Endothelial cell of umbilical vein (primary cell): ENCODE results near the gene PGAM2. TPM values are rescaled to one million over a fixed set of nuclear protein-coding genes. Genes with fewer than 3 reads are reported as not detected.

Experiments used
- BruUV-seq: library from RNA; stranded (reverse); fragments of 400-500 nt; replicated peaks from 2 replicates; lab custom pipeline; 2021; lab: Mats Ljungman, UMichigan
- CTCF ChIA-PET: fragments of 300-600, 350-600 bp; sonication (Branson Sonifier 250); formaldehyde crosslinking; loops from one replicate; lab custom pipeline; 2021; ENCODE audit warnings: antibody characterized with exemption, inconsistent platforms; lab: Charles Lee
- POLR2A ChIA-PET: fragments of 300-600, 350-600 bp; sonication (Branson Sonifier 250); formaldehyde crosslinking; loops from one replicate; lab custom pipeline; 2021; ENCODE audit warnings: antibody characterized with exemption, inconsistent platforms; lab: Charles Lee
- DNase-seq: peaks from one replicate; pipeline ENCODE4 v3.0.0-alpha.2; 2011; ENCODE audit warnings: low read depth, low spot score
- FAIRE-seq: peaks from 2 replicates; lab custom pipeline; 2011; peaks lifted over from hg19 to GRCh38; lab: Jason Lieb, UNC
- H2AFZ ChIP-seq: 2 replicates; pipeline ENCODE4 v1.6.0; 2012; ENCODE audit warnings: low read depth, low read length, control low read depth, inconsistent platforms
- H3K27ac ChIP-seq: 2 replicates; pipeline ENCODE4 v1.5.1; 2011; ENCODE audit warnings: low read depth, mild to moderate bottlenecking, control low read depth, low read length, moderate library complexity; ENCODE audit not compliant: insufficient read depth
- H3K27me3 ChIP-seq, 2 experiments: 2 replicates each; pipeline versions ENCODE4 v1.6.0 to v1.6.1; 2011; ENCODE audit warnings: low read length in 2 of 2, mixed read lengths in 1 of 2; ENCODE audit not compliant: control insufficient read depth in 2 of 2, insufficient read depth in 2 of 2
- H3K36me3 ChIP-seq, 2 experiments: 2 replicates in 1 of 2; 3 replicates in 1 of 2; pipeline ENCODE4 v1.5.1; 2011; ENCODE audit warnings: low read length in 2 of 2, mild to moderate bottlenecking in 1 of 2, moderate library complexity in 1 of 2; ENCODE audit not compliant: control insufficient read depth in 2 of 2, insufficient read depth in 2 of 2; ENCODE audit errors: extremely low read depth in 1 of 2
- H3K4me1 ChIP-seq: 3 replicates; pipeline ENCODE4 v1.5.1; 2011; ENCODE audit warnings: mild to moderate bottlenecking, low read length; ENCODE audit not compliant: control insufficient read depth, insufficient read depth; ENCODE audit errors: extremely low read depth
- H3K4me2 ChIP-seq: 2 replicates; pipeline ENCODE4 v1.6.1; 2011; ENCODE audit warnings: low read length, control low read depth, mixed read lengths; ENCODE audit not compliant: insufficient read depth
- H3K4me3 ChIP-seq, 3 experiments: fragments of 200-600 bp in 1 of 3; sonication (generic), shearing (Covaris generic) in 1 of 3; replicated peaks in 1 of 3; 2 replicates each; pipeline ENCODE4 v1.5.1; 2011 to 2016; ENCODE audit warnings: control low read depth in 3 of 3, low read length in 3 of 3, mild to moderate bottlenecking in 2 of 3, inconsistent platforms in 1 of 3, low read depth in 1 of 3, moderate library complexity in 1 of 3; ENCODE audit not compliant: insufficient read depth in 1 of 3
- H3K79me2 ChIP-seq: 2 replicates; pipeline ENCODE4 v1.6.0; 2012; ENCODE audit warnings: low read length, inconsistent platforms; ENCODE audit not compliant: control insufficient read depth, insufficient read depth
- H3K9ac ChIP-seq: replicated peaks from 2 replicates; pipeline ENCODE3; 2011; ENCODE audit warnings: low read length, control low read depth; ENCODE audit not compliant: insufficient read depth; ENCODE audit errors: extremely low read depth
- H3K9me1 ChIP-seq: replicated peaks from 3 replicates; pipeline ENCODE4 v1.6.0; 2011; ENCODE audit warnings: mild to moderate bottlenecking, low read length; ENCODE audit not compliant: control insufficient read depth, insufficient read depth; ENCODE audit errors: extremely low read depth
- H3K9me3 ChIP-seq: replicated peaks from 2 replicates; pipeline ENCODE4 v1.5.1; 2012; ENCODE audit warnings: low read length, inconsistent platforms; ENCODE audit not compliant: control insufficient read depth, insufficient read depth
- H4K20me1 ChIP-seq: replicated peaks from 2 replicates; pipeline ENCODE3; 2011; ENCODE audit warnings: mild to moderate bottlenecking, low read length; ENCODE audit not compliant: control insufficient read depth, insufficient read depth; ENCODE audit errors: extremely low read depth
- CTCF ChIP-seq, 2 donors: IDR thresholded peaks; 1 replicate in 1 of 2; 2 replicates in 1 of 2; pipeline ENCODE4 v1.5.1; 2011; ENCODE audit warnings: low read length in 2 of 2, mild to moderate bottlenecking in 2 of 2, moderate library complexity in 2 of 2, control low read depth in 1 of 2, inconsistent platforms in 1 of 2, low read depth in 1 of 2; ENCODE audit not compliant: insufficient read depth in 1 of 2; ENCODE audit errors: extremely low read depth in 1 of 2
- EZH2 ChIP-seq: IDR thresholded peaks from 2 replicates; pipeline ENCODE4 v1.6.1; 2012; ENCODE audit warnings: borderline replicate concordance, low read depth, mild to moderate bottlenecking, moderate library complexity, low read length, inconsistent platforms; ENCODE audit not compliant: severe bottlenecking
- FOS ChIP-seq: IDR thresholded peaks from 2 replicates; pipeline ENCODE4 v1.6.1; 2011; ENCODE audit warnings: mild to moderate bottlenecking, low read length, moderate library complexity, borderline replicate concordance; ENCODE audit not compliant: insufficient read depth
- GATA2 ChIP-seq: IDR thresholded peaks from 2 replicates; pipeline ENCODE4 v1.7.0; 2011; ENCODE audit warnings: low read depth, mild to moderate bottlenecking, moderate library complexity, mixed read lengths, low read length; ENCODE audit not compliant: insufficient read length, insufficient read depth
- JUN ChIP-seq: IDR thresholded peaks from 2 replicates; pipeline ENCODE4 v1.6.1; 2011; ENCODE audit warnings: borderline replicate concordance, low read depth; ENCODE audit not compliant: insufficient read length, insufficient read depth
- MYC ChIP-seq: IDR thresholded peaks from one replicate; pipeline ENCODE4 v1.6.1; 2011; ENCODE audit warnings: mild to moderate bottlenecking, low read depth, low read length
- POLR2A ChIP-seq: IDR thresholded peaks from 2 replicates; pipeline ENCODE4 v1.6.1; 2012; ENCODE audit warnings: low read depth, mild to moderate bottlenecking, control low read depth, low read length
- POLR2AphosphoS5 ChIP-seq: IDR thresholded peaks from 2 replicates; pipeline ENCODE4 v1.6.1; 2012; ENCODE audit warnings: low read depth, mild to moderate bottlenecking, control low read depth, low read length, moderate library complexity; ENCODE audit not compliant: insufficient read depth
- dilution Hi-C: fragments of 300-500 bp; cut with MboI; formaldehyde crosslinking; loops from one replicate; pipeline ENCODE4 v1.15.0; 2019; ENCODE audit warnings: low sequenced_read_pairs; ENCODE audit not compliant: extremely low pct_ligation_motif_present
- intact Hi-C: fragments of 100-400 bp; cut with micrococcal nuclease; formaldehyde crosslinking; loops from one replicate; pipeline ENCODE4 v1.10.0; 2022
- polyA plus RNA-seq, 4 experiments: library from polyadenylated mRNA; depleted of rRNA in 3 of 4; stranded (reverse) in 3 of 4; unstranded in 1 of 4; fragments of >200 nt; gene quantifications; 2 replicates each; pipeline versions ENCODE4 v1.2.1 to v1.2.3, GENCODE V29; 2011 to 2012; ENCODE audit warnings: missing spikeins in 1 of 4
- total RNA-seq: library from RNA; stranded (reverse); gene quantifications from 2 replicates; pipeline ENCODE4 v1.2.3, GENCODE V29; 2021
- TF ChIP-seq, protein P1 (sequence below): IDR thresholded peaks from 2 replicates; pipeline ENCODE4 v1.6.1; 2011; ENCODE audit not compliant: insufficient read depth, insufficient read length

PGAM2 gene
- total and polyA plus RNA-seq, 2 donors (not counting 3 experiments of a cell fraction or from before 2014, with no cell fraction given): 0.19 TPM; not detected in 1

DNA sequence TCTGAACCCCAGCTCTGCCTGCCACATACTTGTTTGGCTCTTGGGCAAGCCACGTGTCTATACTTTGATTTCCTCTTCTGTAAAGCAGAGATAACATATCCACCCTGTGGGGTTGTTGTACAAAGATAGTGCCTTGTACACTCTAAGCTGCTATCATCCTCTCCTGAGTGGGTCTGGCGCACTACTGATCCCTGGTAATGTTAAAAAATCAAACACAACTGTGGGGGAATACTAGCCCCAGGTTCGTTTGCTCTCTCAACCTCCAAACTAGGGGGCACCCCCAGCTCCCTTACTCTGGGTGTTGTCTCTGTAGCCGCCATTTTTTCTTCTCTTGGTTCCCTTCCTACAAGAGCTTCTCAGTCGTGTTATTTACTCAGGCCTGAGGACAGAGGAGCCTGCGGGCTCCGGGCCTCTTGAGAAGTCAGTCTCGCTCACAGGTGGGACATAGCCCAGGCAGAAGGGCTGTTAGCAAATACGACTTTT lies 15.9 kb upstream of the PGAM2 start:
- H3K9me3 ChIP-seq: no peaks in the 10 kb centered on the region
- no peaks in the 10 kb centered on the region for H3K9me1 ChIP-seq
- DNase-seq (no peak), FAIRE-seq (no peak)
- H4K20me1 ChIP-seq: no peaks in the 10 kb centered on the region
- peak overlapping the region; percentile 30 for H3K4me2 ChIP-seq
- ChIA-PET POLR2A (no interaction called here), CTCF (interaction anchor here (0.7 to 1.8 kb wide), 3 partner anchors 9 to 44 kb away, joined by 3 to 8 read pairs (median 4); no protein-coding TSS in a partner anchor)
- H3K27ac ChIP-seq: no peak overlapping the region
- no peak overlapping the region for H2AFZ ChIP-seq
- BruUV-seq: no TSS peak
- no peaks in the 10 kb centered on the region for H3K79me2 ChIP-seq
- H3K36me3 ChIP-seq: peaks cover 0 to 15% of the 10 kb centered on the region in 2 experiments
- dilution Hi-C loops (no loop called here), intact Hi-C loops (no loop called here)
- H3K4me3 ChIP-seq: no peak overlapping the region
- TF ChIP-seq GATA2: no peak
- no peak for TF ChIP-seq POLR2A
- TF ChIP-seq, protein P1, sequence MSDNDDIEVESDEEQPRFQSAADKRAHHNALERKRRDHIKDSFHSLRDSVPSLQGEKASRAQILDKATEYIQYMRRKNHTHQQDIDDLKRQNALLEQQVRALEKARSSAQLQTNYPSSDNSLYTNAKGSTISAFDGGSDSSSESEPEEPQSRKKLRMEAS: no peak
- TF ChIP-seq MYC: no peak
- no peak for TF ChIP-seq POLR2AphosphoS5
- TF ChIP-seq JUN: no peak
- no peak for TF ChIP-seq EZH2
- no peak for TF ChIP-seq FOS
- no peak for TF ChIP-seq CTCF (IDR thresholded peaks at IDR 0.05; ENCODE audit: extremely low read depth in 1 of 2, insufficient read depth in 1 of 2, low read depth in 1 of 2, low read length in 2 of 2)
- no peak overlapping the region for H3K9ac ChIP-seq
- no peaks in the 10 kb centered on the region for H3K27me3 ChIP-seq
- H3K4me1 ChIP-seq: peaks cover 4% of the 10 kb centered on the region
